IMR-90 (cell line): ENCODE results near the gene IL22RA1. TPM values are rescaled to one million over a fixed set of nuclear protein-coding genes. Genes with fewer than 3 reads are reported as not detected.

Experiments
- ATAC-seq: fragments of 200-7000 bp; cut with Tn5 transposase; 2 replicates; pipeline ENCODE4 v1.9.1; 2020; ENCODE audit warnings: low read depth, mild to moderate bottlenecking, moderate library complexity
- BruUV-seq: library from RNA; stranded (reverse); fragments of 400-500 nt; replicated peaks from 2 replicates; lab custom pipeline; 2021; lab: Mats Ljungman, UMichigan
- CTCF ChIA-PET: fragments of 300-600 bp; formaldehyde crosslinking; extraction: SDS; loops from one replicate; lab custom pipeline; 2021; ENCODE audit warnings: antibody characterized with exemption; lab: Yijun Ruan, JAX
- POLR2A ChIA-PET: fragments of 300-600 bp; sonication (Branson Sonifier 250); formaldehyde crosslinking; loops from one replicate; lab custom pipeline; 2022; ENCODE audit warnings: antibody characterized with exemption; ENCODE audit not compliant: unreplicated experiment; lab: Charles Lee
- DNase-seq: peaks from one replicate; pipeline ENCODE4 v3.0.0; 2013
- H2AFZ ChIP-seq: replicated peaks from 2 replicates; pipeline ENCODE3; 2013; ENCODE audit warnings: low read length, mild to moderate bottlenecking; ENCODE audit not compliant: poor library complexity
- H2AK5ac ChIP-seq: 2 replicates; pipeline ENCODE4 v1.6.1; 2013; ENCODE audit warnings: low read depth, low read length, inconsistent platforms
- H2AK9ac ChIP-seq: replicated peaks from 2 replicates; pipeline ENCODE3; 2013; ENCODE audit warnings: mild to moderate bottlenecking, low read depth, low read length, moderate library complexity; ENCODE audit not compliant: poor library complexity
- H2BK120ac ChIP-seq: 2 replicates; pipeline ENCODE4 v1.6.1; 2013; ENCODE audit warnings: low read depth, low read length, inconsistent platforms
- H2BK15ac ChIP-seq: 3 replicates; pipeline ENCODE4 v1.6.1; 2013; ENCODE audit warnings: low read depth, low read length, inconsistent platforms
- H2BK20ac ChIP-seq: 2 replicates; pipeline ENCODE4 v1.6.1; 2013; ENCODE audit warnings: low read depth, mild to moderate bottlenecking, inconsistent platforms, low read length, moderate library complexity
- H2BK5ac ChIP-seq: 2 replicates; pipeline ENCODE4 v1.6.1; 2013; ENCODE audit warnings: mild to moderate bottlenecking, low read depth, low read length, inconsistent platforms; ENCODE audit not compliant: poor library complexity, severe bottlenecking
- H3K14ac ChIP-seq: replicated peaks from 2 replicates; pipeline ENCODE4 v1.6.1; 2013; ENCODE audit warnings: low read depth, low read length, inconsistent platforms
- H3K18ac ChIP-seq: 2 replicates; pipeline ENCODE4 v1.6.1; 2013; ENCODE audit warnings: low read depth, low read length, control low read depth
- H3K23ac ChIP-seq: 2 replicates; pipeline ENCODE4 v1.6.1; 2013; ENCODE audit warnings: low read depth, low read length, inconsistent platforms
- H3K27ac ChIP-seq: 2 replicates; pipeline ENCODE4 v1.5.1; 2013; ENCODE audit warnings: mild to moderate bottlenecking, control low read depth, low read length; ENCODE audit not compliant: insufficient read depth
- H3K27me3 ChIP-seq: 2 replicates; pipeline ENCODE4 v1.6.1; 2013; ENCODE audit warnings: low read length; ENCODE audit not compliant: control insufficient read depth, insufficient read depth
- H3K36me3 ChIP-seq: 2 replicates; pipeline ENCODE4 v1.6.1; 2013; ENCODE audit warnings: low read length, mixed read lengths; ENCODE audit not compliant: control insufficient read depth, insufficient read depth
- H3K4ac ChIP-seq: 2 replicates; pipeline ENCODE4 v1.6.1; 2013; ENCODE audit warnings: low read depth, low read length, inconsistent platforms
- H3K4me1 ChIP-seq: 2 replicates; pipeline ENCODE4 v1.6.1; 2013; ENCODE audit warnings: low read length, mixed read lengths; ENCODE audit not compliant: control insufficient read depth, insufficient read depth
- H3K4me2 ChIP-seq: 2 replicates; pipeline ENCODE4 v1.6.1; 2013; ENCODE audit warnings: low read depth, mild to moderate bottlenecking, control low read depth, low read length, moderate library complexity
- H3K4me3 ChIP-seq: 2 replicates; pipeline ENCODE4 v1.5.1; 2013; ENCODE audit warnings: low read depth, mild to moderate bottlenecking, control low read depth, low read length, moderate library complexity; ENCODE audit not compliant: insufficient read depth
- H3K56ac ChIP-seq: 2 replicates; pipeline ENCODE4 v1.6.1; 2013; ENCODE audit warnings: low read length, inconsistent platforms; ENCODE audit not compliant: insufficient read depth; ENCODE audit errors: extremely low read depth
- H3K79me1 ChIP-seq, 2 experiments: 2 replicates each; pipeline ENCODE4 v1.6.1; 2013; ENCODE audit warnings: low read length in 2 of 2, inconsistent platforms in 1 of 2, low read depth in 1 of 2
- H3K9ac ChIP-seq: 2 replicates; pipeline ENCODE4 v1.6.1; 2013; ENCODE audit warnings: low read depth, low read length, control low read depth
- H3K9me1 ChIP-seq: 2 replicates; pipeline ENCODE4 v1.6.1; 2013; ENCODE audit warnings: low read length, inconsistent platforms; ENCODE audit not compliant: insufficient read depth
- H3K9me3 ChIP-seq: 2 replicates; pipeline ENCODE4 v1.6.1; 2013; ENCODE audit warnings: low read length; ENCODE audit not compliant: control insufficient read depth, insufficient read depth
- H4K20me1 ChIP-seq: 2 replicates; pipeline ENCODE4 v1.6.1; 2013; ENCODE audit warnings: low read length, inconsistent platforms; ENCODE audit not compliant: insufficient read depth
- H4K5ac ChIP-seq: 2 replicates; pipeline ENCODE4 v1.6.1; 2013; ENCODE audit warnings: mild to moderate bottlenecking, low read depth, low read length, control low read depth
- H4K8ac ChIP-seq, 2 experiments: 2 replicates each; pipeline ENCODE4 v1.6.1; 2013; ENCODE audit warnings: low read depth in 2 of 2, low read length in 2 of 2, control low read depth in 1 of 2, inconsistent platforms in 1 of 2
- H4K91ac ChIP-seq: 2 replicates; pipeline ENCODE4 v1.6.1; 2013; ENCODE audit warnings: low read depth, low read length, inconsistent platforms; ENCODE audit not compliant: insufficient read depth
- CEBPB ChIP-seq: IDR thresholded peaks from 2 replicates; pipeline ENCODE4 v1.6.1; 2012; ENCODE audit warnings: low read depth, low read length, improper control_type of control experiment
- CHD1 ChIP-seq: IDR thresholded peaks from 2 replicates; pipeline ENCODE4 v1.6.1; 2012; ENCODE audit warnings: low read depth, low read length, improper control_type of control experiment
- NFE2L2 ChIP-seq: fragments of 150-350 bp; IDR thresholded peaks from 2 replicates; pipeline ENCODE4 v1.6.1; 2016; ENCODE audit warnings: low read depth, mild to moderate bottlenecking, low read length
- SMC3 ChIP-seq: fragments of 150-350 bp; IDR thresholded peaks from 2 replicates; pipeline ENCODE4 v1.6.1; 2016; ENCODE audit warnings: low read depth, mild to moderate bottlenecking, antibody characterized with exemption, low read length, moderate library complexity
- WGBS, 2 experiments: methylation state at CpG; one replicate each; pipeline versions ENCODE4 v1.1.5 to v1.1.7; 2013; ENCODE audit warnings: missing lambda C conversion rate in 2 of 2; ENCODE audit not compliant: insufficient read length in 1 of 2; ENCODE audit errors: extremely low coverage in 2 of 2; 5-methylcytosine and 5-hydroxymethylcytosine counted together
- dilution Hi-C: fragments of 300-500 bp; cut with HindIII; formaldehyde crosslinking; loops from one replicate; pipeline ENCODE4 v1.14.3; 2018; ENCODE audit warnings: low sequenced_read_pairs; ENCODE audit not compliant: unreplicated experiment
- in situ Hi-C: fragments of 300-500 bp; cut with MboI; formaldehyde crosslinking; loops from 3 replicates; pipeline ENCODE4 v1.14.3; 2019; ENCODE audit warnings: low sequenced_read_pairs, inconsistent platforms, mixed read lengths
- intact Hi-C: fragments of 100-400 bp; cut with micrococcal nuclease; formaldehyde crosslinking; loops from 2 replicates; pipeline ENCODE4 v1.10.0; 2022
- polyA plus RNA-seq, 3 experiments: library from polyadenylated mRNA; depleted of rRNA; stranded (reverse); fragments of >200 nt; gene quantifications; 2 replicates each; pipeline ENCODE4 v1.2.3, GENCODE V29; 2012; ENCODE audit warnings: low replicate concordance in 1 of 3
- total RNA-seq: library from RNA; depleted of rRNA; stranded (reverse); fragments of >200 nt; gene quantifications from 2 replicates; pipeline ENCODE4 v1.2.3, GENCODE V29; 2012

IL22RA1 gene
- total and polyA plus RNA-seq, 2 of the 4 experiments (the other 2 are of a cell fraction): not detected

DNA sequence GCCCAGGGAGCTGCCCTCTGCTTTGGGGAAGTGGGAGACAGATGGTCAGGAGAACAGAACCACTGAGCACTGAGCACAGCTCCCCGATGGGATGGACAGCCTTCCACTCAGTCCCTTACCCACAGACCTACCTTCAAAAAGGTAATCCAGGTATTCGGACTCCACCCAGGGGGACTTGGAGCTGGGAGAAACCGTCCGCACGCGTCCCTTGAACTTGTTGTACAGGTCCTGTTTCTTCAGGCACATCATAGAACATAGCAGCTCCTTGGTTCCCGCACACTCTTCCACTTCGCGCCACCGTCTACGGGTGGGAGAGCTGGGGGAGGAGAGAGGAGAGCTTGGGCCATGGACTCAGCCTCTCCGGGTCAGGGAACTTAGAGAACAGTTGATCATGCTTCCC, 26.3 kb upstream of the IL22RA1 start:
- H3K4me3 ChIP-seq: no peak overlapping the region
- dilution Hi-C loops: no loop called here

More for the DNA sequence above, 26.3 kb upstream of the IL22RA1 start:
- H3K9ac ChIP-seq: no peak overlapping the region
- no peaks in the 10 kb centered on the region for H3K36me3 ChIP-seq
- in situ Hi-C loops (no loop called here), intact Hi-C loops (no loop called here)
- no peak overlapping the region for H3K18ac ChIP-seq
- no peak for DNase-seq
- no peak overlapping the region for H3K23ac ChIP-seq
- ChIA-PET CTCF (no interaction called here), POLR2A (no interaction called here)
- no peak overlapping the region for H3K56ac ChIP-seq
- ATAC-seq: no peak
- no peaks in the 10 kb centered on the region for H3K4me1 ChIP-seq
- H3K27me3 ChIP-seq: peaks cover 45% of the 10 kb centered on the region
- no peaks in the 10 kb centered on the region; the same call in 1 of the 2 replicates for H3K9me1 ChIP-seq
- H2BK15ac ChIP-seq: no peak overlapping the region
- H4K5ac ChIP-seq: no peak overlapping the region
- no peak overlapping the region for H4K8ac ChIP-seq
- no peak overlapping the region for H2BK20ac ChIP-seq
- no peak overlapping the region for H4K91ac ChIP-seq
- H2AFZ ChIP-seq: no peak overlapping the region
- H2AK5ac ChIP-seq: no peak overlapping the region
- H3K14ac ChIP-seq: no peak overlapping the region
- H3K9me3 ChIP-seq: 0 out of 2 replicates have a peak, but pooled peaks cover 2% of the 10 kb centered on the region
- no peak overlapping the region for H3K27ac ChIP-seq
- H4K20me1 ChIP-seq: no peaks in the 10 kb centered on the region
- no peak overlapping the region for H3K4ac ChIP-seq
- no peak overlapping the region for H2AK9ac ChIP-seq
- no peak overlapping the region for H2BK120ac ChIP-seq
- no CpG with 5 or more reads among the region's 12 CpGs for WGBS, 2 experiments
- H3K4me2 ChIP-seq: no peak overlapping the region
- no peak overlapping the region for H2BK5ac ChIP-seq
- BruUV-seq: no TSS peak
- TF ChIP-seq CEBPB: no peak
- no peak for TF ChIP-seq SMC3
- TF ChIP-seq CHD1: no peak
- no peak for TF ChIP-seq NFE2L2
- no peaks in the 10 kb centered on the region for H3K79me1 ChIP-seq
